C4-2B (cell line): ENCODE results near the gene PCSK6.

Source experiments
- H3K27ac ChIP-seq: fragments of 450-650 bp; 2 replicates; pipeline ENCODE4 v1.5.1; 2017
- ZFX ChIP-seq: fragments of 450-650 bp; IDR thresholded peaks from 2 replicates; pipeline ENCODE4 v1.6.1; 2017
- TF ChIP-seq, protein P1 (sequence below): fragments of 450-650 bp; conservative IDR thresholded peaks from 2 replicates; pipeline ENCODE4 v1.5.1; 2017; ENCODE audit warnings: mild to moderate bottlenecking

Gene PCSK6

DNA sequence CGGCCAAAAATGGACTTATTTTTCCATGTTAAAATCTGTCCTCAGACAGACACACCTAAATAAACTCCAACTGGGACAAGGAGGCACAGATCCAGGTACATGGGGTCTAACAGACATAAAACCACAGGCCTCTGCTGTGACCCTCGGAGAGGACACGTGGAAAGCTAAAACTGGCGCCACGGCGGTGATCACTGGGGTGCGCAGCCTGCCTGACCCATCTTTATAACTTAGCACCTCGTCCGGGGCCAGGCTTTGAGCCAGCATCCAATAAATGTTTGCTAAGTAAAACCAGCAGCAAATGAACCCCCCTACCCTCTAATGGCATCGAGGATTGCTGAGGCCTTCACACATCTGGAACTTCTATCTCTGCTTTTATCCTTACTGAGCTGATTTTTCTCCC is 15.3 kb downstream of the PCSK6 start:
- TF ChIP-seq, protein P1, sequence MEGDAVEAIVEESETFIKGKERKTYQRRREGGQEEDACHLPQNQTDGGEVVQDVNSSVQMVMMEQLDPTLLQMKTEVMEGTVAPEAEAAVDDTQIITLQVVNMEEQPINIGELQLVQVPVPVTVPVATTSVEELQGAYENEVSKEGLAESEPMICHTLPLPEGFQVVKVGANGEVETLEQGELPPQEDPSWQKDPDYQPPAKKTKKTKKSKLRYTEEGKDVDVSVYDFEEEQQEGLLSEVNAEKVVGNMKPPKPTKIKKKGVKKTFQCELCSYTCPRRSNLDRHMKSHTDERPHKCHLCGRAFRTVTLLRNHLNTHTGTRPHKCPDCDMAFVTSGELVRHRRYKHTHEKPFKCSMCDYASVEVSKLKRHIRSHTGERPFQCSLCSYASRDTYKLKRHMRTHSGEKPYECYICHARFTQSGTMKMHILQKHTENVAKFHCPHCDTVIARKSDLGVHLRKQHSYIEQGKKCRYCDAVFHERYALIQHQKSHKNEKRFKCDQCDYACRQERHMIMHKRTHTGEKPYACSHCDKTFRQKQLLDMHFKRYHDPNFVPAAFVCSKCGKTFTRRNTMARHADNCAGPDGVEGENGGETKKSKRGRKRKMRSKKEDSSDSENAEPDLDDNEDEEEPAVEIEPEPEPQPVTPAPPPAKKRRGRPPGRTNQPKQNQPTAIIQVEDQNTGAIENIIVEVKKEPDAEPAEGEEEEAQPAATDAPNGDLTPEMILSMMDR = no peak
- TF ChIP-seq ZFX = no peak
- no peak overlapping the region for H3K27ac ChIP-seq

DNA sequence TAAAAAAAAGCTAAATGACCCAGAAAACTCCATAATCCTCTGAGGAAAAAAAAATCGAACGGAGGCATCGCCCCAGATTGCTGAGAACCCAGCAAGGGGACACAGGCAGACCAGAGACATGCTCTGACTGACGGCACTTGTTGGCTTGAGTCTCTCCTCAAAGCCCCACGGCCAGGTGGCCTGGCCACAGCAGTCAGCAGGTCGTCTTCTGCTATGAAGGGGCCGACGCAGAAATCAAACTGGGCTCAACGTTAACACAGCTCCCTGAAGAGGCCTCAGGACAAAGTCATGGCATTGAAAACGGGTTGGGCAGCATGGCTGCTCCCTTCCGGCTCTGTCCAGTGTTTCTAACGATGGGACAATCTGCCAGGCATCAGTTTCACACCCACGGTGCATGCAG is 17.5 kb downstream of the PCSK6 start:
- TF ChIP-seq ZFX = no peak
- TF ChIP-seq, protein P1 = no peak
- no peak overlapping the region for H3K27ac ChIP-seq

DNA sequence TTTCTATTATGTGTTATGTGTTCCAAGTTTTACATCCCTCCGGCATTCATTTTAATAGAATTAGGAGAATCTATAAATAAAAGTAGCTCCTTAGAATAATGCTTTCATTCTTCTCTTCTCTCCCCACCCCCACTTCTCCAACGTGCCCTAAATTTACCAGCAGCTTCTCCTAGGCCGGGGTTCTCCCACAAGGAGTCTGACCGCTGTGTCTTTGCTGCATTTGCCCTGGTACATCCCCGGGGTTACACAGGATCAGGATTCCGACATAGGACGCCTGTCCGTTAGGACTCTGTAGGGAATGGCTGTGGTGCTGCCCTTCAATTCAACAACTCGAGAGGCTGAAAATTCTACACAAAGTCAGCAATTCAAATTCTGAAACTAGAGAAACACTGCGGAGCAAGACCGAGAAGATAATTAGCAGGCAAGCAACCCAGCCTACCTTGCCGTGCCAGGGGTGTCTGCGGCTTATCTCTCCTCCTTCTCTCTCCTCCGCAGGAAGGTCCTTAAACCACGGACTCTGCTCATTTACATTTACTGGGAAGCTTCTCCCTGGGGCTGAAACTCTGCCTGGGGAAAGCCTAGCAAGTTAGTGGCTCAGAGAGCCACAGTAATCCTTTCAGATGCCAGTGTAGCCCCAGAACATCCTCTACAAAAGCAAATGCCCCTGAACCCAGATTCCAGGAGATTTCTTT is 18.8 kb downstream of the PCSK6 start:
- 0 out of 2 replicates have a peak overlapping the region, but pooled peaks have one; percentile 10 for H3K27ac ChIP-seq

DNA sequence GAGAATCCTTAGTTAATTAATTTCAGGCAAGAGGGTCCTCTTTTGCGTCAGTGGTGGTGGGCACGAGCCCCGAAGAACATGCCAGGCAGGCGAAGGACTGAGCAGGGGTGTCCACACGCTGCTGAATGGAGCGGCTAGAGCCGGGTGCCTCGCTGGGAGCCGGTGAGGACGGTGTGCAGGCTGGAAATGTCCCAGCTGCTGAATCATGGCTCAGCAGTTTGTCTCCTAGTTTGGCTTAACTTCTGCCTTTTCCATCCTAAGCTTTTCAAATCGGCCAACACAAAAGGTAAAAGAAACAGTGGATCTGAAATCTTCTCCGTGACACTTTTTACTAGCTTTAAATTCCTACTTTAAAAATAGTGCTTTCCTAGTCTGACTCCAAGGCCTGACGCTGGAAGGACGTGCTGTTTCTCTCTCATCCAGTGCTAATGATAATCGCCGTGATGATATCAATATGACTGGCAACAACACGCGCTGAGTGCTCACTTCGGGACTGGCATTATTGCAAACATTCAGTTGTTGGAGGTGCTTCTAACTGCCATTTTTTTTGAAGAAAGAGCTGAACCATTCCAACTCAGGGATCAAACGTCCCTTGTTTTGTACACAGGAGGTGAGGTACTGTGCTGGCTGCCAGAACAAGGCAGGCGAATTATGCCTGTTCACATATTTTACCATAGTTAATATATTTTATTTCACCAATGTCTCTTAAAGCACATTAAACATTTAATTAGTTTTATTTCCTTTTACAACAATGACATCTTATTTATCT is 19.8 kb downstream of the PCSK6 start:
- no peak for TF ChIP-seq ZFX
- TF ChIP-seq, protein P1 = no peak
- peak overlapping the region; percentile 66 for H3K27ac ChIP-seq

More for the DNA sequence above, 18.8 kb downstream of the PCSK6 start:
- TF ChIP-seq ZFX = no peak
- TF ChIP-seq, protein P1 = no peak

DNA sequence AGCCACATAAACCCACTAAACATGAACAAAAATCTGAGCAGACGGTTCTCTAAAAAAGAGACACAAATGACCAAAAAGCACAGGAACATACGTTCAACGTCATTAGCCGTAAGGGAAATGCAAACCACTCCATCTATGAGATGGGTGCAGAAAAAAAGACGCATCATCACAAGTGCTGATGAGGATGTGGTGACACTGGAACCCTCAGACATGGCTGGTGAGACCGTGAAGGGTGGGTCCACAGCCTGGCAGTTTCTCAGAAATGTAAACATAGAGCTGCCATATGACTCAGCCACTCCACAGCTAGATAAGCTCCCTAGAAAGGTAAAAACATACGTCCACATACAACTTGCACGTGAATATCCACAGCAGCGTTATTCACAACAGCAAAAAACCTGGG is 23.3 kb downstream of the PCSK6 start:
- no peak for TF ChIP-seq ZFX
- TF ChIP-seq, protein P1 = no peak
- no peak overlapping the region for H3K27ac ChIP-seq

DNA sequence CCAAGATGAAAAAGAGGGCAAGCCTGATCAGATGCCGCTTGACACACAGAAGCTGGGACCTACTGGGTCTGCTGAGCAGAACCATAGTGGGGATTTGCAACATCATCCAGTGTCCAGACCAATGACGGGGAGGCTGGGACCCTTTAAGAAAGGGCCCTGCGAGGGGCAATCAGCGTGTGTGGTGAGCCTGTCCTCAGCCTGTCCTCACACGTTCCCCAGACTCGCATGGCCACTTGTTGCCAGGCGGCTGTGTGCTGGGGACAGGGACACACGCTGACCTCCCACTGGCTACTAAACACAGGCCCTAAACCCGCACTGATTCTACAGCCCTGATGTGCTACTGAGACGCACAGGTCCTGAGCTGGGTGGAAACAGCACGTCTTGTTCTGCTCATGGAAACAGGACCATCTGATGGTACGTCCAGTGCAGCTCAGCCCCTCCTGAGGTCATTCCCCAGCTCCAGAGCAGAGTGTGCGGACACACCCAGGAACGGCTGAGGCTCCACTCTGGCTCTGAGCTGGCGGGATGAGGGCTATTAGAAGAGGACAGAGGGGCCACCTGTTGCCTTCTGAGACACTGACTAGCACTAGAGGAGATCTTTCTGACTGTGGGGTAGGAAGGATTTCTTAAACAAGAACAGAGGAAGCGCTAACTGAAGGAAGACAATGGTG is 24.4 kb downstream of the PCSK6 start:
- H3K27ac ChIP-seq = no peak overlapping the region
- TF ChIP-seq, protein P1 = no peak
- no peak for TF ChIP-seq ZFX
